GM10266 (cell line): ENCODE measurements around the gene ACADSB.
A peak's percentile ranks its signal among the peaks of the same experiment; 100 is the strongest.

Experiments
- DNase-seq: peaks from one replicate; pipeline ENCODE4 v3.0.0; 2012; ENCODE audit errors: extremely low spot score
- CTCF ChIP-seq: IDR thresholded peaks from 2 replicates; pipeline ENCODE4 v1.5.1; 2012; ENCODE audit warnings: mild to moderate bottlenecking, low read depth; ENCODE audit not compliant: control insufficient read depth, insufficient read depth; ENCODE audit errors: missing control alignments

The ACADSB gene

GRCh38 chr10:123035467-123036086, 26.8 kb downstream of the ACADSB start:
- DNase-seq: no peak
- no peak for TF ChIP-seq CTCF

- DNase-seq: no peak
- no peak for TF ChIP-seq CTCF
Measured at GRCh38 chr10:123038782-123039631, 30.2 kb downstream of the ACADSB start.

GRCh38 chr10:123039632-123039930, 30.8 kb downstream of the ACADSB start:
- DNase-seq: no peak
- TF ChIP-seq CTCF: no peak

- no peak for DNase-seq
Measured at GRCh38 chr10:123042708-123043408, 34.1 kb downstream of the ACADSB start.

GRCh38 chr10:123043409-123043925, 34.7 kb downstream of the ACADSB start:
- TF ChIP-seq CTCF: peak; percentile 85
- DNase-seq: peak; percentile 61

More at GRCh38 chr10:123042708-123043408, 34.1 kb downstream of the ACADSB start:
- TF ChIP-seq CTCF: no peak

- DNase-seq: no peak
- peak; percentile 2 for TF ChIP-seq CTCF
Measured at GRCh38 chr10:123044391-123044790, 35.6 kb downstream of the ACADSB start.
